DND-41 (cell line): ENCODE data around the gene MS4A6E.

Experiments
- ATAC-seq: fragments of 200-7000 bp; cut with Tn5 transposase; 3 replicates; pipeline ENCODE4 v1.9.1; 2021; ENCODE audit warnings: low read depth; ENCODE audit not compliant: insufficient read depth
- DNase-seq: peaks from one replicate; pipeline ENCODE4 v3.0.0-alpha.2; 2020
- H2AFZ ChIP-seq: 2 replicates; pipeline ENCODE4 v1.6.0; 2012; ENCODE audit warnings: low read depth, low read length
- H3K27ac ChIP-seq: 2 replicates; pipeline ENCODE4 v1.5.1; 2012; ENCODE audit warnings: low read length, inconsistent platforms
- H3K27me3 ChIP-seq: fragments of 200-600 bp; sonication (generic); 2 replicates; pipeline ENCODE4 v1.6.0; 2012; ENCODE audit warnings: low read length, mild to moderate bottlenecking, inconsistent platforms; ENCODE audit not compliant: insufficient read depth, poor library complexity
- H3K36me3 ChIP-seq: 2 replicates; pipeline ENCODE4 v1.5.1; 2012; ENCODE audit warnings: low read length, inconsistent platforms; ENCODE audit not compliant: insufficient read depth
- H3K4me1 ChIP-seq: 2 replicates; pipeline ENCODE4 v1.5.1; 2012; ENCODE audit warnings: mild to moderate bottlenecking, low read length; ENCODE audit not compliant: insufficient read depth
- H3K4me2 ChIP-seq: 2 replicates; pipeline ENCODE4 v1.6.0; 2012; ENCODE audit warnings: mild to moderate bottlenecking, moderate library complexity, low read length, inconsistent platforms; ENCODE audit not compliant: insufficient read depth
- H3K4me3 ChIP-seq, 2 experiments: fragments of 200-600 bp in 1 of 2; shearing (Covaris generic) in 1 of 2; 2 replicates each; pipeline ENCODE4 v1.5.1; 2012 to 2016; ENCODE audit warnings: inconsistent platforms in 2 of 2, low read length in 2 of 2, mild to moderate bottlenecking in 2 of 2, low read depth in 1 of 2, moderate library complexity in 1 of 2
- H3K79me2 ChIP-seq: 2 replicates; pipeline ENCODE4 v1.6.0; 2012; ENCODE audit warnings: low read length, inconsistent platforms; ENCODE audit not compliant: insufficient read depth
- H3K9ac ChIP-seq: 2 replicates; pipeline ENCODE4 v1.6.0; 2012; ENCODE audit warnings: low read depth, mild to moderate bottlenecking, inconsistent platforms, low read length, moderate library complexity
- H3K9me3 ChIP-seq: 2 replicates; pipeline ENCODE4 v1.5.1; 2012; ENCODE audit warnings: low read length, moderate library complexity, mild to moderate bottlenecking, inconsistent platforms; ENCODE audit not compliant: insufficient read depth, severe bottlenecking
- H4K20me1 ChIP-seq: 2 replicates; pipeline ENCODE4 v1.6.0; 2012; ENCODE audit warnings: low read length; ENCODE audit not compliant: insufficient read depth
- CTCF ChIP-seq: IDR thresholded peaks from 2 replicates; pipeline ENCODE4 v1.5.1; 2012; ENCODE audit warnings: borderline replicate concordance, low read length, moderate library complexity, mild to moderate bottlenecking; ENCODE audit not compliant: poor library complexity, severe bottlenecking; ENCODE audit errors: extremely low read depth
- EZH2 ChIP-seq: IDR thresholded peaks from 3 replicates; pipeline ENCODE4 v1.6.1; 2012; ENCODE audit warnings: borderline replicate concordance, low read depth, mild to moderate bottlenecking, moderate library complexity, low read length, inconsistent platforms; ENCODE audit not compliant: severe bottlenecking

Gene MS4A6E

DNA sequence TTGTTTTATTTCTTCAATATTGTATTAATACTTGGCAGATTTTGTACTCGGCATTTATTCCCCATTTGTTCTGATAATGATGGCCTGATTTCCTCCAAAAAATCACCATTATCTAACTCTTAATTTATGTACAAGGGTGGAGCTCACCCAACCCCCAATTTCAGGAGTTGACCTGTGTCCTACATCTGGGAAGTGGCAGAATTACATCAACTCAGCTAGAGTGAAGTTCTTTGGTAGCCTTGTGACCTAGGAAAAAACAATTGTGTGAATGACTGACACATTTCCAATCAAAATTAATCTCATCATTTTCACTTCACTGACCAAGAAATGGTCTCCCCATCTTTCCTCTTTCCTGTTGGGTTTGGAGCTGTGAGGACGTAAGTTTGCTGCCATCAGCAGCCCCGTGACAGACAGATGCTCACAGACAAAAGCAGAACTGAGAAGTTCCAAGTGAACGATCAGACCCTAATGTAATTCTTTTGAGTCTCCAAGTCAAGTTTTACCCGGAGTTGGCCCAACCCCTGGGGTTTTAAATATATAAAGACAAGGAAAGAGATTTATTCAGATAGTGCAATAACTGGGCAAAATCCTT lies 16.6 kb upstream of the MS4A6E start:
- H3K4me2 ChIP-seq = no peak overlapping the region
- H3K4me3 ChIP-seq = no peak overlapping the region
- H4K20me1 ChIP-seq = no peaks in the 10 kb centered on the region
- no peaks in the 10 kb centered on the region for H3K79me2 ChIP-seq
- ATAC-seq = no peak
- H3K27ac ChIP-seq = no peak overlapping the region
- H3K36me3 ChIP-seq = no peaks in the 10 kb centered on the region
- no peaks in the 10 kb centered on the region for H3K9me3 ChIP-seq
- H3K9ac ChIP-seq = no peak overlapping the region
- H3K27me3 ChIP-seq = no peaks in the 10 kb centered on the region
- no peak for DNase-seq
- H3K4me1 ChIP-seq = no peaks in the 10 kb centered on the region
- no peak for TF ChIP-seq CTCF
- no peak overlapping the region for H2AFZ ChIP-seq

DNA sequence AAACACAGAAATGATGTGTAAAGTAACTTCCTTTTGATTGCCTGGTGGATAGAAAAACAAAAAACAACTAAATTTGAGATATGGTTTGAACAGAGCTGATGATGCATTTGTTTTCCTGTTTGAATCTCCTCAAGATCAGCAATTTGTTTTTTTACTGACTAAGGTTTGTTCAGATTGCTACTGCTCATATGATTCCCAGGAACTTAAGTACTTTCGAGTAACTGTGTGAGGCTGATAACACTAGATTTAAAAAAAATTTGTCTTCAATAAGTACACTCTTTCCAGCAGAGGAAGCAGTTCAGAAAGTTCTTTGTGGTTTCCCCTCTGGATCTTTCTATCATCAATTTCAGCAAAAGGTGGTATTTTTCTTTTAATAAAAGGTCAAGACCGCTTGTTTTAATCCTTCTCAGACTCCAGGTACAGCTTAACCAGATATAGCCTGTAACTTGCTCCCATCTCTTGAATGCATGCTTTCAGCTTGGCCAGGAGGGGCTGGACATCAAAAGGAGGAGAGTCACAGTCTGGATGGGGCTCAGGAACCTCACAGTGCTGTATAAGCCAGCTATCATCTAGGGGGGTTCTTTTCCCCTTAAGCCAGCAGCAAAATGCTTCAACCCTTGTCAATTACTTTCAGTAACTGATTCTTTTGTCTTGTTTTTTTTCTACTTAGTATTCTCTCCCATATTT lies 12.3 kb upstream of the MS4A6E start:
- Histone ChIP-seq H3K4me1 (no peaks in the 10 kb centered on the region), H2AFZ (no peak overlapping the region), H4K20me1 (no peaks in the 10 kb centered on the region), H3K4me2 (no peak overlapping the region), H3K9me3 (peaks cover 6% of the 10 kb centered on the region), H3K27me3 (no peaks in the 10 kb centered on the region), H3K79me2 (no peaks in the 10 kb centered on the region), H3K4me3 (no peak overlapping the region), H3K9ac (no peak overlapping the region), H3K36me3 (no peaks in the 10 kb centered on the region), H3K27ac (no peak overlapping the region)
- TF ChIP-seq EZH2 = no peak
- TF ChIP-seq CTCF = no peak
- ATAC-seq = no peak
- no peak for DNase-seq

GRCh38 chr11:60315871-60316270 lies 11.2 kb upstream of the MS4A6E start:
- Histone ChIP-seq H3K36me3 (no peaks in the 10 kb centered on the region), H3K4me2 (no peak overlapping the region), H2AFZ (no peak overlapping the region), H3K79me2 (no peaks in the 10 kb centered on the region), H3K9me3 (peaks cover 6% of the 10 kb centered on the region), H3K4me1 (no peaks in the 10 kb centered on the region), H3K9ac (no peak overlapping the region), H3K27me3 (no peaks in the 10 kb centered on the region), H3K27ac (no peak overlapping the region), H4K20me1 (no peaks in the 10 kb centered on the region), H3K4me3 (no peak overlapping the region)
- TF ChIP-seq CTCF (no peak), EZH2 (no peak)
- DNase-seq (no peak), ATAC-seq (no peak)
